ENCODE measurements around the gene STX4. TPM values are rescaled to one million over a fixed set of nuclear protein-coding genes. Genes with fewer than 3 reads are reported as not detected.

Gene STX4
- total RNA-seq, 1 experiment from 2014 or later: 65.2 TPM

GRCh38 chr16:30989469-30990047, 43.8 kb upstream of the STX4 start:
- intact Hi-C loops (cut with micrococcal nuclease; ENCODE audit: unreplicated experiment) (loop anchor here (5.0 to 10.0 kb wide), 2 partner anchors 108 to 455 kb away; partner anchors contain the start of gene ZNF843), in situ Hi-C loops (cut with HindIII; ENCODE audit: low pct_unique_long_range_greater_than_20kb, low sequenced_read_pairs) (no loop called here)
- no peak for ATAC-seq
- ChIA-PET CTCF (no interaction called here), POLR2A (no interaction called here)
- H3K4me3 ChIP-seq (ENCODE audit: low read depth in 2 of 2, low read length in 2 of 2): no peak overlapping the region
- no peak for DNase-seq (ENCODE audit: low read depth, low spot score)
- no peak for TF ChIP-seq POLR2AphosphoS5 (IDR thresholded peaks at IDR 0.05; ENCODE audit: low read depth, low read length)
- TF ChIP-seq, protein P1, sequence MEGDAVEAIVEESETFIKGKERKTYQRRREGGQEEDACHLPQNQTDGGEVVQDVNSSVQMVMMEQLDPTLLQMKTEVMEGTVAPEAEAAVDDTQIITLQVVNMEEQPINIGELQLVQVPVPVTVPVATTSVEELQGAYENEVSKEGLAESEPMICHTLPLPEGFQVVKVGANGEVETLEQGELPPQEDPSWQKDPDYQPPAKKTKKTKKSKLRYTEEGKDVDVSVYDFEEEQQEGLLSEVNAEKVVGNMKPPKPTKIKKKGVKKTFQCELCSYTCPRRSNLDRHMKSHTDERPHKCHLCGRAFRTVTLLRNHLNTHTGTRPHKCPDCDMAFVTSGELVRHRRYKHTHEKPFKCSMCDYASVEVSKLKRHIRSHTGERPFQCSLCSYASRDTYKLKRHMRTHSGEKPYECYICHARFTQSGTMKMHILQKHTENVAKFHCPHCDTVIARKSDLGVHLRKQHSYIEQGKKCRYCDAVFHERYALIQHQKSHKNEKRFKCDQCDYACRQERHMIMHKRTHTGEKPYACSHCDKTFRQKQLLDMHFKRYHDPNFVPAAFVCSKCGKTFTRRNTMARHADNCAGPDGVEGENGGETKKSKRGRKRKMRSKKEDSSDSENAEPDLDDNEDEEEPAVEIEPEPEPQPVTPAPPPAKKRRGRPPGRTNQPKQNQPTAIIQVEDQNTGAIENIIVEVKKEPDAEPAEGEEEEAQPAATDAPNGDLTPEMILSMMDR (IDR thresholded peaks at IDR 0.05): no peak
- TF ChIP-seq, protein P2, sequence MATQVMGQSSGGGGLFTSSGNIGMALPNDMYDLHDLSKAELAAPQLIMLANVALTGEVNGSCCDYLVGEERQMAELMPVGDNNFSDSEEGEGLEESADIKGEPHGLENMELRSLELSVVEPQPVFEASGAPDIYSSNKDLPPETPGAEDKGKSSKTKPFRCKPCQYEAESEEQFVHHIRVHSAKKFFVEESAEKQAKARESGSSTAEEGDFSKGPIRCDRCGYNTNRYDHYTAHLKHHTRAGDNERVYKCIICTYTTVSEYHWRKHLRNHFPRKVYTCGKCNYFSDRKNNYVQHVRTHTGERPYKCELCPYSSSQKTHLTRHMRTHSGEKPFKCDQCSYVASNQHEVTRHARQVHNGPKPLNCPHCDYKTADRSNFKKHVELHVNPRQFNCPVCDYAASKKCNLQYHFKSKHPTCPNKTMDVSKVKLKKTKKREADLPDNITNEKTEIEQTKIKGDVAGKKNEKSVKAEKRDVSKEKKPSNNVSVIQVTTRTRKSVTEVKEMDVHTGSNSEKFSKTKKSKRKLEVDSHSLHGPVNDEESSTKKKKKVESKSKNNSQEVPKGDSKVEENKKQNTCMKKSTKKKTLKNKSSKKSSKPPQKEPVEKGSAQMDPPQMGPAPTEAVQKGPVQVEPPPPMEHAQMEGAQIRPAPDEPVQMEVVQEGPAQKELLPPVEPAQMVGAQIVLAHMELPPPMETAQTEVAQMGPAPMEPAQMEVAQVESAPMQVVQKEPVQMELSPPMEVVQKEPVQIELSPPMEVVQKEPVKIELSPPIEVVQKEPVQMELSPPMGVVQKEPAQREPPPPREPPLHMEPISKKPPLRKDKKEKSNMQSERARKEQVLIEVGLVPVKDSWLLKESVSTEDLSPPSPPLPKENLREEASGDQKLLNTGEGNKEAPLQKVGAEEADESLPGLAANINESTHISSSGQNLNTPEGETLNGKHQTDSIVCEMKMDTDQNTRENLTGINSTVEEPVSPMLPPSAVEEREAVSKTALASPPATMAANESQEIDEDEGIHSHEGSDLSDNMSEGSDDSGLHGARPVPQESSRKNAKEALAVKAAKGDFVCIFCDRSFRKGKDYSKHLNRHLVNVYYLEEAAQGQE (IDR thresholded peaks at IDR 0.05; ENCODE audit: insufficient read depth in 1 of 2, low read depth in 2 of 2, low read length in 1 of 2): no peak
- no peak for TF ChIP-seq TCF7L2 (IDR thresholded peaks at IDR 0.05; ENCODE audit: low read depth, low read length)
- no peak for TF ChIP-seq SIN3A (IDR thresholded peaks at IDR 0.05; ENCODE audit: borderline replicate concordance, insufficient read depth, low read depth, low read length)
- no peak overlapping the region for H3K27ac ChIP-seq (ENCODE audit: low read length)
- no peaks in the 10 kb centered on the region for H3K9me3 ChIP-seq (ENCODE audit: control insufficient read depth, insufficient read depth, low read depth, low read length)
- no peaks in the 10 kb centered on the region for H3K36me3 ChIP-seq (ENCODE audit: control insufficient read depth, insufficient read depth, low read length)
- BruUV-seq (replicated peaks): no TSS peak
- peaks cover 13% of the 10 kb centered on the region for H3K4me1 ChIP-seq (ENCODE audit: control insufficient read depth, insufficient read depth, low read length)
- no peaks in the 10 kb centered on the region for H3K27me3 ChIP-seq (ENCODE audit: control insufficient read depth, insufficient read depth, low read length)

GRCh38 chr16:30990105-30990504, 43.3 kb upstream of the STX4 start:
- Histone ChIP-seq H3K4me1 (ENCODE audit: control insufficient read depth, insufficient read depth, low read length) (peaks cover 7% of the 10 kb centered on the region), H3K4me3 (ENCODE audit: low read depth in 2 of 2, low read length in 2 of 2) (no peak overlapping the region), H3K27me3 (ENCODE audit: control insufficient read depth, insufficient read depth, low read length) (no peaks in the 10 kb centered on the region), H3K27ac (ENCODE audit: low read length) (no peak overlapping the region), H3K36me3 (ENCODE audit: control insufficient read depth, insufficient read depth, low read length) (no peaks in the 10 kb centered on the region), H3K9me3 (ENCODE audit: control insufficient read depth, insufficient read depth, low read depth, low read length) (no peaks in the 10 kb centered on the region)
- TF ChIP-seq TCF7L2 (IDR thresholded peaks at IDR 0.05; ENCODE audit: low read depth, low read length) (no peak), SIN3A (IDR thresholded peaks at IDR 0.05; ENCODE audit: borderline replicate concordance, insufficient read depth, low read depth, low read length) (no peak), POLR2AphosphoS5 (IDR thresholded peaks at IDR 0.05; ENCODE audit: low read depth, low read length) (no peak)
- TF ChIP-seq, protein P2 (IDR thresholded peaks at IDR 0.05; ENCODE audit: insufficient read depth in 1 of 2, low read depth in 2 of 2, low read length in 1 of 2): no peak
- TF ChIP-seq, protein P1 (IDR thresholded peaks at IDR 0.05): no peak
- in situ Hi-C loops (cut with HindIII; ENCODE audit: low pct_unique_long_range_greater_than_20kb, low sequenced_read_pairs) (no loop called here), intact Hi-C loops (cut with micrococcal nuclease; ENCODE audit: unreplicated experiment) (loop anchor here (10.0 kb wide), 1 partner anchor 455 kb away; the partner anchor contains the start of gene ZNF843)
- no TSS peak for BruUV-seq (replicated peaks)
- POLR2A ChIA-PET: no interaction called here
- DNase-seq (ENCODE audit: low read depth, low spot score): no peak
- CTCF ChIA-PET: no interaction called here
- ATAC-seq: no peak

All from Panc1 (cell line).